Fibroblast of pulmonary artery (primary cell): ENCODE data around the gene VPS33A.
A peak's percentile ranks its signal among the peaks of the same experiment; 100 is the strongest.

Experiments used
- DNase-seq: peaks from one replicate; pipeline ENCODE4 v3.0.0-alpha.2; 2010; ENCODE audit warnings: low read depth
- H3K4me3 ChIP-seq: replicated peaks from 2 replicates; pipeline ENCODE4 v1.5.1; 2011; ENCODE audit warnings: low read depth, mild to moderate bottlenecking, control low read depth, low read length, moderate library complexity
- TF ChIP-seq, protein P1 (sequence below): IDR thresholded peaks from 2 replicates; pipeline ENCODE4 v1.5.1; 2011; ENCODE audit warnings: mild to moderate bottlenecking, control low read depth, low read length, inconsistent platforms; ENCODE audit errors: missing control alignments

VPS33A gene

DNA sequence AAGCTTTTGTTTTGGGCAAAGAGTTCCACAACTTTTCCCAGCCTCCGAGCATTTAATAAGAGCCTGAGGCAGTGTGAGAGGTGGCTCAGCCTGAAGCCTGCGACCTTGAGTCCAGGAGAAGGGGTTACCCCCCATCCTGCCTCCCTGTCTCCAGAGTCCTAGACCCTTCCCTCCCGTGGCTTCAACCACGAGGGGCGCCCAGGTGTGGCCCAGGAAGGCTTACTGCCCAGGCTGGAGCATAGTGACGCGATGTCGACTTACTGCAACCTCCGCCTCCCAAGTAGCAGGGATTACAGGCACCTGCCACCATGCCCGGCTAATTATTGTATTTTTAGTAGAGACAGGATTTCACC is 82.7 kb downstream of the VPS33A start:
- peak overlapping the region; percentile 47 for H3K4me3 ChIP-seq
- TF ChIP-seq, protein P1, sequence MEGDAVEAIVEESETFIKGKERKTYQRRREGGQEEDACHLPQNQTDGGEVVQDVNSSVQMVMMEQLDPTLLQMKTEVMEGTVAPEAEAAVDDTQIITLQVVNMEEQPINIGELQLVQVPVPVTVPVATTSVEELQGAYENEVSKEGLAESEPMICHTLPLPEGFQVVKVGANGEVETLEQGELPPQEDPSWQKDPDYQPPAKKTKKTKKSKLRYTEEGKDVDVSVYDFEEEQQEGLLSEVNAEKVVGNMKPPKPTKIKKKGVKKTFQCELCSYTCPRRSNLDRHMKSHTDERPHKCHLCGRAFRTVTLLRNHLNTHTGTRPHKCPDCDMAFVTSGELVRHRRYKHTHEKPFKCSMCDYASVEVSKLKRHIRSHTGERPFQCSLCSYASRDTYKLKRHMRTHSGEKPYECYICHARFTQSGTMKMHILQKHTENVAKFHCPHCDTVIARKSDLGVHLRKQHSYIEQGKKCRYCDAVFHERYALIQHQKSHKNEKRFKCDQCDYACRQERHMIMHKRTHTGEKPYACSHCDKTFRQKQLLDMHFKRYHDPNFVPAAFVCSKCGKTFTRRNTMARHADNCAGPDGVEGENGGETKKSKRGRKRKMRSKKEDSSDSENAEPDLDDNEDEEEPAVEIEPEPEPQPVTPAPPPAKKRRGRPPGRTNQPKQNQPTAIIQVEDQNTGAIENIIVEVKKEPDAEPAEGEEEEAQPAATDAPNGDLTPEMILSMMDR: no peak
- DNase-seq: no peak

DNA sequence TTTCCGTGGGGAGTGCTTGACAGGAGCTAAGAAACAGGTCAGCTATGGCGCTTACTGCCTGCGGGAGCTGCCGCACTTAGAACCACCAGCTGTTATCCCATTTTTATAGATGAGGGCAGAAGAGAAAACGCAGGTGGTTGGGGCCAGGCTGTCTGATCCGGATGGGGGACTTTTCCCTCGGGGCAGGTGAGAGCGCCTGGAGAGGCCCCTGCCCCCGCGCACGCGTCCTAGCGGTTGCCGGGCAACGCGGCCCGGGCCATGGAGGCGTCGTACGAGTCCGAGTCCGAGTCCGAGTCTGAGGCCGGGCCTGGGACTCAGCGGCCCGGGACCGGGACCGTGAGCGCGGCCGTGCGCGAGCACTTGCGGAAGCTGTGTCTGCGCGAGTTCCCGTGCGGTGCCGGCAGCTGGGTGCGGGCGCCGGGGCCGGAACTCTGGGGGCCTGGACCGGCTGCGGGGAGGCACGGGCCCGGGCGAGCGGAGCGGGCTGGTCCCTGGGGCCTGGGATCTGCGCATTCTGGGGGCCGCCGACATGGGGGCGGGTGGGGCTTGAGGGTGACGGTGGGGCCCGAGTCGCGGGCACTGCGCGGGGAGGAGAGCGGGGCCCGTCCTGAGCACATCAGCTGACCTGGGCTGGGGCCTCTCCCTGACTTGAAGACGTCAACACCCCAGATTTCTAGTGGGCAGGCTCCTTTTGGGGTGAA is 83.3 kb downstream of the VPS33A start, which contains the start of gene LRRC43:
Gene LRRC43 (plus strand): TSS at position 237 of the 701 bp plus-strand sequence. CDS start 22 bp downstream, at position 259.
- peak; percentile 29 for DNase-seq
- H3K4me3 ChIP-seq: peak within 1 kb of the TSS; percentile 47
- TF ChIP-seq, protein P1: no peak
